HG03565 (cell line): ENCODE data around the gene MYH4.

ENCODE experiments used
- ATAC-seq: cut with Tn5 transposase; IDR thresholded peaks from one replicate; pipeline ENCODE4 v1.9.1; 2021; ENCODE audit warnings: mild to moderate bottlenecking, moderate library complexity; ENCODE audit not compliant: unreplicated experiment

Gene MYH4

DNA sequence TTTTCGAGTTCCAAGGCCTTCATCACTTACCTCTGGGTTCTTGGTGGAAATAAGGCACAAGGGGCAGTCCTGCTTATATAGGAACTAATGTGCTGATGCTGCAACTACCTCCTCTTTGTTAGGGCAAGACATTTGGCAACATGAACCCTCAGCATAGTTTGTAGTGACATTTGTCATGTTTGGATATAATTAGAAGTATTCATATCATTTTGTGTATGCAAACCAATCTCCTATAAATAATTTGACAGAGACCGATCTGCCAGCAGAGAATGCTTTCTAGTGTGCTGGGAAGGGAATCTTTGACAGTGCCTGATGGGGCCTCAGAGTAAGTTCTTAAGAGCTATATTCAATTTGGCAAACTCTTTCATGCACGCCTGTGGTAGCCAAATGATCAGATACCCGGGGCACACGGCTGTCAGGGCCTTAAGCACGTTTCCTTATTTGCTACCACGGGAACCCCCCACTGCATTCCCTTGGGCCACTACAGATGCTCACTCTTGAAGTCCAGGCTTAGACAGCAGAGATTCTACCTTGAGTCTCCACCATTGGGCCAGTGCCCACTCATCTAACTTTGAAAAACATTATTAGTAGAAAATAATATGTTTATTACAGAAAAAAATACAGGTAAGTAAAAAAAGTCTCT is 47.3 kb downstream of the MYH4 start, which contains the start of gene MYH8:
TSS of gene MYH8 (minus strand) at position 51 of the 643 bp plus-strand sequence. CDS start 1,723 bp downstream, outside the sequence.
- no peak for ATAC-seq

DNA sequence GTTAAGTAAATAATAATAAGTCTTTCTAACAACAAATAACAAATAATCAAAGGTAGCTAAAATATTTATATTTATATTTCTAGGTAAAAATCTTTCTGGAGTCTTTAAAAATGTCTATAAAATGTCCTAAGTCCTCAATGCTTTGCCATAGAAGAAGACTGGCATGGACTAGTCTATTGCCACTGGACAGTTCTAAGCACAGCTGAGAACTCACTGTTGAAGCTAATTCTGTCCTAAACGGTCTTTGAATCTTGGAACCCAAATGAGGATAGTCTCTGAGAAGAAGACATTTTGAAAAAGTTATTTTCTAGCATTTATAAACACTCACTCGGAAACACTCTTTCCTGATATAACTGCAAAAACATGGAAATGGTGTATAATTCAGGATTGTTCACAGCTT is 48.1 kb downstream of the MYH4 start:
- ATAC-seq: no peak

DNA sequence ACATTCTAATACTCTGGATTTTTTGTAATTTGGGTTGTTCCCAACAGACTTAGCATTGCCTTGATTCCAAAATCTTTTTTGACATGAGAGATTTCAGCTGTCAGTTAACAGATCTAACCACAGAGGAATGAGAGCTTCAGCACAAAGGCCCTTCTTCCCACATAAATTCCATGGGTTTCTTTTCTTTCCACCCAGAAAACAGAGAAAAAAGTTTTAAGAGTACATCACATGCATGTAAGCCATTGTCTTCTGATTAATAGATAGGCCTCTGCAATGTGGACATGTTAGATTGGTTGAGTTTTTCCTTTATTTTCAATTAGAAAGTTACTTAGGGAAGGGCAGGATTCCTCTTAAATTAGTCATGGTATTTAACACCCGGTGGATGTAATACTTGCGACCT is 48.5 kb downstream of the MYH4 start:
- ATAC-seq: no peak

DNA sequence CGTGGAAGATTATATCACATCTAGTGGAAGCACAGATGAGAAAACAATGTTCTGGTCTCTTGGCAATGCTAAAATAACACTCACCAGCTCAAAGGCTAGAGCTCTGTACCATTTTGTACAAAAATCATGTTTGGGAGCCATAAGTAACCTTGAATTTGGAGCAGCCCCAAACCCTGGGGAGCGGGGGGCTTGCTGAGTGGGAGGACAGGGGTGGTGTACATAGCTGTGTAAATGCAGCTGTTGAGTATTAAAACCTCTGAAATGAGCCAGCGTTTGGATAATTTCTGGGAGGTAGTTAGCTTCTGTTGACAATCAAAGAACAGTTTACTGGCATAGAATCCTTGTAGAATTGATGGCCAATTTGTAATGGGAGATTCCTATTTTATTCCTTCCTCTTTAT is 51.9 kb downstream of the MYH4 start:
- ATAC-seq: no peak

DNA sequence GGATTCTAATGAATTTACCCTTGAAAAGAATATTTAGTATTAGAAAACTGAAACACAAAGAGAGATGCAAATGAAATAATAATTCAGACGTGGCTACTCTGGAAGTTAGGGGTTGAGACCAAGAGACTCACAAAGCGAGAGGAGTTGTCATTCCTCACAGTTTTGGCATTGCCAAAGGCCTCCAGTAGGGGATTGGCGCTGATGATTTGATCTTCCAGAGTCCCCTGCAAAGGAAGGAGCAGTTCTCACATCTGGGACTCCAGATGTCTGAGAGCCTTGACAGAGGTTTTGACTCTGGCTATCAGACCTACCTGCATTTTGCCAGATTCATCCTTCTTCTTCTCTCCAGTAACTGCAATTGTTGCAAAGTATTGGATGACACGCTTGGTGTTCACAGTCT is 54.2 kb downstream of the MYH4 start:
- ATAC-seq: no peak

DNA sequence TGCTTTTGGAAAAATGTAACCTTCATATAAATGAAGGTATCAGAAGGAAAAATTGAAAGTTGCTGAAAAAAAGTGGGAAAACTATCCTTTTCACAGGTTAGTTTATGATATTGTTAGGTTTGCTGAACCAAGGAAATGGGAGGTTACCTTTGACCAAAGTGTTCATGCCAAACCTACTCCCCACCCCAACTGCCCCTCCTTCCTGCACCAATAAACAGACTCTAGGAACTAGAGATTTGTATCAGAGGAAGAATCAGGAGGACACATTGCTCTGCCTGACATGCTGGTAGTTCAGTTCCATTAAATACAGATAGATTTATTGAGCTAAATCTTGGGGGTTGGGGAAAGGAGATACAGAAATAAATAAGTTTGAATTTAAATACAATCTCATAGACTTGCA is 65.8 kb downstream of the MYH4 start:
- no peak for ATAC-seq

DNA sequence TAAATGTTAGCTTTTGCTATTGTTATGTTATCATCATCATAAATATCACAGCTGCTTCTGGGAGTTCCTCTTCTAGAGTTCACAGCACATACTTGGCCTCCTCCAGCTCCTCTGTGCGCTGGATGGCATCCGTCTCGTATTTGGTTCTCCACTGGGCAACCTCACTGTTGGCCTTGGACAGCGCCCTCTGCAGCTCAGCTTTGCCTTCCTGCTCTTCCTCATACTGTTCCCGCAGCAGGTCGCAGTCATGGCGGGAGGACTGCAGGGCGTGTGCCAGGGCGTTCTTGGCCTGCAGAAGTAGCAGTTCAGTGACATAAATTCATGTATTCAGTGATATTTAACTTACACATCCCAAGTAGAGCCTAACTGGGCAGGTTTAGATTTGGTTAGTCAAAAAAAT is 71.0 kb downstream of the MYH4 start:
- ATAC-seq: no peak

DNA sequence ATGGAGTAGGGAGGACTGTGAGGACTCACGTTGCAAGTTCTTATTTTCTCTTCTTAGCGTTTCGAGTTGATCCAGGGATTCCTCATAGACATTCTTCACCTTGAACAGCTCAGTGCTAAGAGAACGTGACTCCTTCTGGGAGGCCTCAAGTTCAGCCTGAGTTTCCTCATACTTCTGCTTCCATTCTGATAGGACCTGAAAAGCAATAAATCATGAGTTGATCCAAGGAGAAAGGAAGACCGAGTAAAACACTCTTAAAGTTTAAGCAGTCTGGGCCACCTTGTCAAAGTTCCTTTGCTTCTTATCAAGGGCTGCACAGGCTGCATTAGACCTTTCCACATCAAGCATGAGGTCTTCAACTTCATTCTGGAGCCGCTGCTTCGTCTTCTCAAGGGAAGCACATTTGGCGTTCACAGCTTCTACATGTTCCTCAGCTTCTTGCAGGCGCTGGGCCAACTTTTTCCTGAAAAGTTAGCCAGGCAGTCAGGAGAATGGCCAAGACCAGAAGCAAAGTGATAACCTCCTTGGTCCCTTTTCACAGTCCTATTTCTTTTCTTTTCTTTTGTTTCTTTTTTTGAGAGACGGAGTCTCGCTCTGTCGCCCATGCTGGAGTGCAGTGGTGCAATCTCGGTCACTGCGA is 72.7 kb downstream of the MYH4 start:
- no peak for ATAC-seq

DNA sequence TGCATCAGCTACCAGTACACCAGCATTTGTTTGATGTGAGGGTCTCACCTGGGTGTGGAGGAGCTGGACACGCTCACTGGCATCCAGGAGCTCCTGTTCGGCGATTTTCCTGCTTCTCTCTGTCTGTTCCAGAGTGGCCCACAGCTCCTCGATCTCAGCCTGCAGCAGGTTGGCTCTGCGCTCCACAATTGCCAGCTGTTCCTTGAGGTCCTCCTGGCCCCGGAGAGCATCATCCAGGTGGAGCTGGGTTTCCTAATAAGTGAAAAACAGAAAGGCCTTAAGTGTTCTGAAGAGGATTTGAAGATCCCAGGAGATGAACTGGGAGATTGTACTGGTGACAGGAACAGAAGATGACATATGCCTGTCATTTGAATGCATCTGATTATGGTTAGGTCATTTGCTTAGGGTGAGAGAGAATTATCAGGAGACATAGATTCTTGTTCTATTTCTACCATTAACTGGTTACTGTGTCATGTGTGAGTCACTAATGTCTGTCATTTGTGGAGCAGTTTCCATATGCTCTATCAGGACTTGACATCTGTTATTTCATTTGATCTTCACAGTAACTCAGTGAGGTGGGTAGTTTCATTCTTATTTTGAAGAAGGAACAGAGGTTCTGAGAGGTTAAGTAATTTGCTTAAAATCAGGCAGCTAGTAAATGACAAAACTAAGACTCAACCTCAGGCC is 75.0 kb downstream of the MYH4 start:
- ATAC-seq: peak; percentile 80
